K562 (cell line): Measurements from ENCODE around the gene CD300H. TPM values are rescaled to one million over a fixed set of nuclear protein-coding genes. Genes with fewer than 3 reads are reported as not detected.
A peak's percentile ranks its signal among the peaks of the same experiment; 100 is the strongest.

Experiments used
- CAMTA2 ChIP-seq: fragments of 250-450 bp; sonication (Bioruptor Pico); conservative IDR thresholded peaks from 2 replicates; pipeline ENCODE4 v1.5.1; 2022
- DIDO1 ChIP-seq: fragments of 450-650 bp; IDR thresholded peaks from 2 replicates; pipeline ENCODE4 v1.6.1; 2016; ENCODE audit warnings: low read depth, missing biosample characterization, missing genetic modification characterization
- E2F8 ChIP-seq: fragments of 450-650 bp; IDR thresholded peaks from 2 replicates; pipeline ENCODE4 v1.7.1; 2018; ENCODE audit warnings: mild to moderate bottlenecking, low read depth; ENCODE audit not compliant: partially characterized antibody
- FOS ChIP-seq: IDR thresholded peaks from 3 replicates; pipeline ENCODE4 v1.6.1; 2011; ENCODE audit not compliant: insufficient read length; ENCODE audit errors: extremely low read depth
- HDAC8 ChIP-seq: fragments of 450-650 bp; IDR thresholded peaks from 2 replicates; pipeline ENCODE4 v1.6.1; 2016; ENCODE audit warnings: mild to moderate bottlenecking, missing genetic modification characterization, moderate library complexity, missing compliant biosample characterization
- MLLT1 ChIP-seq, 2 experiments: fragments of 450-650 bp; IDR thresholded peaks; 2 replicates each; pipeline ENCODE4 v1.6.1; 2016
- NONO ChIP-seq, 2 experiments: fragments of 200-400 bp in 1 of 2; fragments of 450-650 bp in 1 of 2; formaldehyde crosslinking in 1 of 2; IDR thresholded peaks; 2 replicates each; pipeline ENCODE4 v1.6.1; 2017; ENCODE audit warnings: low read depth in 2 of 2, mild to moderate bottlenecking in 2 of 2, moderate library complexity in 2 of 2, low read length in 1 of 2
- PCBP2 ChIP-seq: fragments of 200-400 bp; formaldehyde crosslinking; IDR thresholded peaks from 2 replicates; pipeline ENCODE4 v1.6.1; 2018; ENCODE audit warnings: low read length, low read depth, mild to moderate bottlenecking, moderate library complexity; ENCODE audit not compliant: poor library complexity, severe bottlenecking
- RAD51 ChIP-seq: fragments of 450-650 bp; IDR thresholded peaks from 2 replicates; pipeline ENCODE4 v1.7.1; 2016; ENCODE audit warnings: low read depth, mild to moderate bottlenecking, borderline replicate concordance
- STAT5A ChIP-seq: IDR thresholded peaks from 2 replicates; pipeline ENCODE4 v1.6.1; 2012; ENCODE audit warnings: low read length, inconsistent platforms, borderline replicate concordance
- THRA ChIP-seq: fragments of 450-650 bp; IDR thresholded peaks from 2 replicates; pipeline ENCODE4 v1.6.1; 2017; ENCODE audit warnings: mild to moderate bottlenecking, moderate library complexity
- VEZF1 ChIP-seq: fragments of 200-800 bp; sonication (Bioruptor generic); IDR thresholded peaks from 2 replicates; pipeline ENCODE4 v1.6.1; 2017; ENCODE audit warnings: missing genetic modification characterization, missing compliant biosample characterization
- ZEB2 ChIP-seq: fragments of 450-650 bp; IDR thresholded peaks from 2 replicates; pipeline ENCODE4 v1.6.1; 2016
- ZKSCAN8 ChIP-seq: fragments of 200-800 bp; sonication (Bioruptor generic); IDR thresholded peaks from 2 replicates; pipeline ENCODE4 v1.6.1; 2016; ENCODE audit warnings: missing genetic modification characterization, missing compliant biosample characterization
- ZNF445 ChIP-seq: fragments of 250-450 bp; sonication (Bioruptor Pico); IDR thresholded peaks from 2 replicates; pipeline ENCODE4 v1.4.0; 2020; ENCODE audit warnings: low read depth, mild to moderate bottlenecking, moderate library complexity
- ZNF639 ChIP-seq, 2 experiments: fragments of 200-800 bp in 1 of 2; sonication (Bioruptor generic) in 1 of 2; sonication (generic) in 1 of 2; formaldehyde crosslinking in 1 of 2; IDR thresholded peaks in 1 of 2; conservative IDR thresholded peaks in 1 of 2; 2 replicates each; pipeline versions ENCODE4 v1.5.0 to v1.6.1; 2016 to 2020; ENCODE audit warnings: missing compliant biosample characterization in 1 of 2, missing genetic modification characterization in 1 of 2, missing genetic modification reagents in 1 of 2
- polyA plus RNA-seq, 8 experiments: library from polyadenylated mRNA; depleted of rRNA in 4 of 8; stranded (reverse) in 5 of 8; unstranded in 3 of 8; fragments of >200 nt; fragmentation: Nextera tagmentation in 2 of 8; fragmentation: Illumina TruSeq in 1 of 8; extraction: Ambion mirVana in 2 of 8; extraction: Trizol in 1 of 8; gene quantifications; 2 replicates each; pipeline versions ENCODE4 v1.2.1 to v1.2.3, GENCODE V29; 2011 to 2014; ENCODE audit warnings: inconsistent platforms in 1 of 8, missing spikeins in 1 of 8
- total RNA-seq, 7 experiments: library from RNA; depleted of rRNA in 6 of 7; stranded (reverse); fragments of >200 nt in 6 of 7; fragmentation: Illumina TruSeq in 2 of 7; extraction: Trizol in 2 of 7; gene quantifications; 2 replicates each; pipeline versions ENCODE4 v1.2.1 to v1.2.3, GENCODE V29; 2011 to 2021; ENCODE audit warnings: low replicate concordance in 1 of 7

Gene CD300H
- total and polyA plus RNA-seq, 9 of the 15 experiments (the other 6 are each of a cell fraction or from before 2014, with no cell fraction given) = not detected

- peak; percentile 26 for TF ChIP-seq E2F8
- TF ChIP-seq STAT5A = peak; percentile 9; the same call in 1 of the 2 replicates
- peak; percentile 99 for TF ChIP-seq RAD51
- TF ChIP-seq THRA = no peak
- peak; percentile 66 for TF ChIP-seq FOS
- no peak for TF ChIP-seq PCBP2
- peak in 1 of 2 experiments; percentile 44; a peak in 1 of 4 replicates for TF ChIP-seq NONO (IDR thresholded peaks at IDR 0.05; ENCODE audit: low read depth in 2 of 2, low read length in 1 of 2)
- no peak for TF ChIP-seq CAMTA2 (CRISPR knock-in tag)
- TF ChIP-seq DIDO1 (tag) = peak; percentile 91
- TF ChIP-seq ZEB2 = peak; percentile 64; the same call in 1 of the 2 replicates
- 0 out of 2 replicates have a peak, but pooled peaks have one; percentile 24 for TF ChIP-seq HDAC8
- no peak for TF ChIP-seq ZKSCAN8 (CRISPR knock-in tag)
- peak in 1 of 2 experiments; percentile 39; a peak in 2 of 4 replicates for TF ChIP-seq ZNF639 (CRISPR knock-in tag; conservative IDR thresholded peaks at IDR 0.05 in 1 of 2, IDR thresholded peaks at IDR 0.05 in 1 of 2)
- peak; percentile 41; the same call in 1 of the 2 replicates for TF ChIP-seq VEZF1 (CRISPR knock-in tag)
- TF ChIP-seq ZNF445 = no peak
- TF ChIP-seq MLLT1 (IDR thresholded peaks at IDR 0.05) = peak in 1 of 2 experiments; percentile 45; a peak in 1 of 4 replicates
These were observed 52.5 kb downstream of the CD300H start (continued) for GRCh38 chr17:74514632-74515334.
